ENCODE measurements around the gene SETD1B.
"Not testable (repeated sequence)": the region's sequence is repeated elsewhere in the genome, so short reads cannot be mapped to it uniquely, and the experiment has no call there.

The SETD1B gene

GRCh38 chr12:121845701-121846100 lies 41.9 kb downstream of the SETD1B start:
- TF ChIP-seq CTCF (IDR thresholded peaks at IDR 0.05; ENCODE audit: control insufficient read depth, insufficient read depth, low read depth, low read length, missing control alignments) = no peak
- no peak overlapping the region for H3K4me3 ChIP-seq (ENCODE audit: control insufficient read depth, low read depth, low read length)
- DNase-seq (ENCODE audit: low read depth) = no peak

GRCh38 chr12:121849211-121849610 lies 45.4 kb downstream of the SETD1B start:
- H3K4me3 ChIP-seq (ENCODE audit: control insufficient read depth, low read depth, low read length) = no peak overlapping the region
- no peak for TF ChIP-seq CTCF (IDR thresholded peaks at IDR 0.05; ENCODE audit: control insufficient read depth, insufficient read depth, low read depth, low read length, missing control alignments)
- no peak for DNase-seq (ENCODE audit: low read depth)

GRCh38 chr12:121849665-121850064 lies 45.9 kb downstream of the SETD1B start:
- no peak for DNase-seq (ENCODE audit: low read depth)
- no peak overlapping the region for H3K4me3 ChIP-seq (ENCODE audit: control insufficient read depth, low read depth, low read length)
- no peak for TF ChIP-seq CTCF (IDR thresholded peaks at IDR 0.05; ENCODE audit: control insufficient read depth, insufficient read depth, low read depth, low read length, missing control alignments)

GRCh38 chr12:121852392-121852791 lies 48.6 kb downstream of the SETD1B start:
- DNase-seq (ENCODE audit: low read depth); H3K4me3 ChIP-seq (ENCODE audit: control insufficient read depth, low read depth, low read length): not testable (repeated sequence)

GRCh38 chr12:121857322-121858246 lies 53.8 kb downstream of the SETD1B start:
- DNase-seq (ENCODE audit: low read depth) = no peak
- H3K4me3 ChIP-seq (ENCODE audit: control insufficient read depth, low read depth, low read length) = no peak overlapping the region
- TF ChIP-seq CTCF (IDR thresholded peaks at IDR 0.05; ENCODE audit: control insufficient read depth, insufficient read depth, low read depth, low read length, missing control alignments) = no peak

GRCh38 chr12:121858318-121858661 lies 54.5 kb downstream of the SETD1B start:
- DNase-seq (ENCODE audit: low read depth) = no peak
- no peak for TF ChIP-seq CTCF (IDR thresholded peaks at IDR 0.05; ENCODE audit: control insufficient read depth, insufficient read depth, low read depth, low read length, missing control alignments)
- H3K4me3 ChIP-seq (ENCODE audit: control insufficient read depth, low read depth, low read length) = no peak overlapping the region

- no peak within 1 kb of the TSS for H3K4me3 ChIP-seq (ENCODE audit: control insufficient read depth, low read depth, low read length)
- no peak for TF ChIP-seq CTCF (IDR thresholded peaks at IDR 0.05; ENCODE audit: control insufficient read depth, insufficient read depth, low read depth, low read length, missing control alignments)
- peak; percentile 42 for DNase-seq (ENCODE audit: low read depth)
Measured at GRCh38 chr12:121858662-121859572, 55.1 kb downstream of the SETD1B start, which contains the start of gene HPD. HPD (minus strand) TSS chr12:121858859; CDS start chr12:121858823, 36 bp downstream.
